GM18873 (cell line): ENCODE data around the gene CHN2.

Experiments used
- ATAC-seq: cut with Tn5 transposase; IDR thresholded peaks from one replicate; pipeline ENCODE4 v1.9.1; 2021; ENCODE audit warnings: mild to moderate bottlenecking, moderate library complexity, moderate number of reproducible peaks; ENCODE audit not compliant: unreplicated experiment, low FRiP score

The CHN2 gene

DNA sequence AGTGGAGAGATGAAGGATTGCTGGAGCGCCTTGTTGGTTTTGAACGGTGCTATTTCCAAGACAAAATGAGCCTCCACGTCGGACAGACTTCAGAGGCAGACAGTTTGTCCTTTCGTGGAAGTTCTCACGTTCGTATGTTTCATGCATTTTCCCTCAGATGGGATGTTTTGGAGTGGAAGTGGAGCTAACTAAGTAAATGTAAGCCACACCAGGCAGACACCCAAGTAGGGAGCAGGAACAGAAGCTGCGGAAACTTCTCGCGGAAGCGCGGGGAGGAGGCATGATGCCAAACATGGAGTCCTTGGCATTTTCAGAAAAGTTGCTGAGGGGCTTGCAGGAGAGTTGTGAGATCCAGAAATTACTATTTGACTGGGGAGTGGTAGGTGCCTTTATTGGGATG is 223.5 kb downstream of the CHN2 start:
- no peak for ATAC-seq

DNA sequence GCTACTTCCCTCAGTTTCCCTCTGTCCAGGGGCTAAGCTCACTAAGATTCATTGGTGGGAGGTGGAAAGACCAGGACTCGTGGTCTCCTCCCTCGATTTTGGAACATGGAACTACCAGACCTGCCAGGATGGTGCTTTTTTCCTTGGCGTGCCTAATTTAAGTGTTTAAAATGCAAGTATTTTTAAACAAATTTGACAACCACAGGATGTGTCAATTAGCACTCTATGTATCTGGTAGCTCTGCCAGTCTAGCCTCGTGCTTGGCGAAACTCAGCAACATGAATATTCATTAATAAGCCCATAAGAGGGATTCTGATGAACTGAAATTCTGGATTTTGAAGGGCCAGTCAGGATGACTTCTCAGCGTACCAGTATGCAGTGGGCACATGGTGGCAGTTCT is 224.1 kb downstream of the CHN2 start:
- ATAC-seq, result no peak

DNA sequence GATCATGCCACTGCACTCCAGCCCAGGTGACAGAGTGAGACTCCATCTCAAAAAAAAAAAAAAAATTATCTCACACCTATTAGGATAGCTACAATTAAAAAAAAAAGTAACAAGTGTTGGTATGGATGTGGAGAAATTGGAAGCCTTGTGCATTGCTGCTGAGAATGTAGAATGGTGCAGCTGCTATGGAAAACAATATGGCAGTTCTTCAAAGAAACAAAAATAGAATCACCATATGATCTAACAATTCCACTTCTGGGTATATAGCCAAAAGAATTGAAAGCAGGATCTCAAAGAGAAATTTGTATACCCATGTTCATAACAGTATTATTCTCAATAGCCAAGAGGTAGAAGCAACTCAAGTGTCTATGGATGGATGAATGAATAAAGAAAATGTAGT is 225.4 kb downstream of the CHN2 start:
- ATAC-seq, result no peak

DNA sequence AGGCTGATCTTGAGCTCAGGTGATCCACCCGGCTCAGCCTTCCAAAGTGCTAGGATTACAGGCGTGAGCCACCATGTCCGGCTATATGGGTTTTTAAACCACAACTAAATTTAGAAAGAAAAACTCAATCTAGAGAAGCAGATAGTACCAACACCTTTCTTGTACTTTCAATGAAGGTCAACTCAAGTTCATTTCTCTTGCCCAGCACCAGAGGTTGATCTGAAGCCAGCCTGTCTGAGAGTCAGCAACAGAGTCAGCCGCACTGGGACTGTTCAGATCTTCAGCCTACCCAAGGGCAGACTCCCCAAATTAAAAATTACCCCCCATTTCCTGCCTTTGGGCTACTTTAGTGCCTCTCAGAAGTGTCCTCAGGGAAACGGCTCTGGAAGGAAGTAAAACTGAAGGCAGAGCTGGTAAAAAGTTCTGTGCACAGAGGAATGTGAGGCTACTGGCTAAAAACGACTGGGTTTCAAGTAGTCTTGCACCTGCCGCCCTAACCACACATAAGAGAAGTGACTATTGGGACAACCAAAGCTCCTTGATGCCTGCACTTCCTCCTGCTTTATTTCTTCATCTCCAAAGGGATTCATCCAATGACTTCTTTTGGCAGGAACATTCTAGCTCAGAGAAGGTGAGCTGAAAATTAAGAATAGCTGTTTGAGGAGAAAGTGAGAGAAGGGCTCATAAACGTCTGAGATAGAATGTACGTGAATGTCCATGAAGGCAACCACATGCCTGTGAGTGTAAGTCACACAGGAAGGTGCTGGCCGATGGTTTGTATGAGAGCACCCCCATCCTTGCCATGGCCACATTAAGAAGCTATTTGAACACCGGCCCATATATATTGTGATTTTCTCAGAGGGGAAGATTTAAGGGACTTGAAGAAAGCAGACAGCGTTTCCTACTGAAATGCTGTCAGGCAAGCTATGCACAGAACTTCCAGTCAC is 226.7 kb downstream of the CHN2 start:
- no peak for ATAC-seq

DNA sequence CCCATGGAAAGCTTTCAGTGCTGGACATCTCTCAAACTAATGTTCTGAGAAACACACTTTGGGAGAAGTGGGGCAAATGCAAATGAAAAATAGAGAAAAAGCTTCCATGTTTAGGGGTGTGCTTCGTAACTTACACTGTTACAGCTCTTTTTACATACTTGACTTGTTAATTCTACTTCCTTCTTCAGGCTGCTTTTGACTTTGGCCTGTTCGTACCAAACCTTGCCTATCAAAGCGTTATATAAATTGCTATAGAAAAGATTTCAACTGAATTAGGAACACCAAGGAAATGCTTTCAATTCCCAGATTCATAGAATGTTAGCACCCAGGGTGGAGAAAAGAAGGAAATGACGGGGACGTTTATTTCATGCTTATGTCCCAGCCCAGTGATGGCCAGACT is 228.3 kb downstream of the CHN2 start:
- ATAC-seq, result no peak

- ATAC-seq, result no peak
Observed at GRCh38 chr7:29424295-29424983, 229.9 kb downstream of the CHN2 start.

GRCh38 chr7:29424984-29425309 is 230.4 kb downstream of the CHN2 start:
- no peak for ATAC-seq

DNA sequence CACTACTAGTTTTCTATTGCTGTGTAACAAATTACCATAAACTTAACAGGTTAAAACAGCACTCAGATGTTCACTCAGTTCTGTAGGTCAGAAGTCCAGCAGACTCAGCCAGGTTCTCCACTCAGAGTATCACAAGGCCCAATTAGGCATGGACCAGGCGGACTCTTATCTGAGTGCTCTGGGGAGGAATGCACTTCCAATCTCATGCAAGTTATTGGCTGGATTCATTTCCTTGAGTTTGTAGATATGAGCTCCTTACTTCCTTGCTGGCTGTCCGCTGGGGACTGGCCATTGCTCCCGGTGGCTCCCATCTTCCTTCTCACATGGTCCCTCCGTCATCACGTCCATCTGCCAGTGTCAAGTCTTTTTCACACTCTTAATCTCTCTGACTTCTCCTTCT is 232.0 kb downstream of the CHN2 start:
- no peak for ATAC-seq

DNA sequence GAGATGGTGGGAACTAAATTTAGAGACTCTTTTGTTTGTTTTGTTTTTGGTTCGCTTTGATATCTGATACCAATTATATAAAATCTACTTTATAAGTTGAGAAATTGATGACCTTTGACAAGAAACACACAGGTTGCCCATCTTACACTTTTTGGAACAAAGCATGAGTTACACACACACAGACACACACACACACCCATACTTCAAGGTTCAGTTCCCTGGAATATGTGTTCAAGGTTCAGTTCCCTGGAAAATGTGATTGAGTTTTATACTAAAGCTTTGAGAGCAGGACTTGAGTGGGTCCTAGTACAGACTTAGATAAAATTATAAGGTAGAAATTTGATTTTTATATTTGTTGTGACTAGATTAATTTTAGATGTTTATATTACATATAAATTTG is 234.8 kb downstream of the CHN2 start:
- ATAC-seq, result no peak

- ATAC-seq, result no peak
Observed at GRCh38 chr7:29430279-29430949, 235.8 kb downstream of the CHN2 start.

GRCh38 chr7:29431686-29432085 is 237.1 kb downstream of the CHN2 start:
- no peak for ATAC-seq

DNA sequence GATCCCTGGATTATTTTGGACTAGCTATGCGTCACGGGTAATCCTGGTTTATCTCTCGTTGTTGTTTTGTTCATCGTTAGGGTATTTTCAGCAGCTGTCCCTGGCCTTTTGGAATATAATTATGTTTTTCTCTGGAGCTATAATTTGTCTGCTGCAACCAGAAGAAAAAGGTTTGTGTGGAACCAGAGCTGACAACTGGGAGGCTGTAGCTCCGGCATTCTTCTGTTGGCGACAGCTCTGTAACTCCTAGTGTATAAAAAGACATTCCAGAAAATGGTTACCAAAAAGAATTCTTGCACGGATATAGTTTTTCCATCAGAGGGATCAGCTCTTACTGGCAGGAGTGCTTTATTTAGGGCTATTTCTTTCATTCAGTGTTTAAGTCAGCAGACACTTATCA is 238.1 kb downstream of the CHN2 start:
- no peak for ATAC-seq

GRCh38 chr7:29434380-29434768 is 239.8 kb downstream of the CHN2 start:
- no peak for ATAC-seq

DNA sequence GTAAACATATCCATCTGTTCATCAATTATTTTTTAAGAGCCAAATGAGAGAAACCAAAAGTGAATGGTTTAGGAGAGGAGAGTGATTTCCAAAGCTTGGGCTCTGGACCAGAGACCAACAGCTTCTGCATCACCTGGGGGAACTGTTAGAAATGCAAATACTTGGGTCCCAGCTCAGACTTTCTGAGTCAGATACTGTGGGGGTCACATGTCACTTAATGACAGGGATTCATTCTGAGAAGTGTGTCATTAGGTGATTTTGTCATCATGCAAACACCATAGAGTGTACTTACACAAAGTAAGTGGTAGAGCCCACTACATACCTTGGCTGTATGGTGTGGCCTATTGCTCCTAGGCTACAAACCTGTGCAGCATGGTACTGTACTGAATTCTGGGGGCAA is 240.6 kb downstream of the CHN2 start:
- ATAC-seq, result no peak

- ATAC-seq, result no peak
Observed at GRCh38 chr7:29435902-29436301, 241.3 kb downstream of the CHN2 start.

- ATAC-seq, result no peak
Observed at GRCh38 chr7:29442146-29442545, 247.6 kb downstream of the CHN2 start.

DNA sequence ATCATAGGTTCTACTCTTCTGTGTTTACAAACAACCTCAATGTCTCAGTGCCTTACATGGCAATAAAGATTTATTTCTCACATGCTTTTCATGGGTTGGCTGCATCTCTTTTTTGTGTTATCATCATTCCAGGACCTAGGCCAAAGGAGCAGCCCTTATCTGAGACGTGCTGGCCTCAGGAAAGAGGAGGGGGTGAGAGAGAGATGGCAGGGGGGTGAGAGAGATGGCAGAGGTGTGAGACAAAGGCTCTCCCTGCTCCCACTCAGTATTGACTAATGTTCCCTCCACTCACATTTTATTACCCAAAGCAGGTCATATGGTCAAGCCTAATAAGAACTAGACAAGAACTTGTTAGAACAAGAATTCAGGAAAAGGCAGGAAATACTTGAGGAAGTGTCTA is 249.0 kb downstream of the CHN2 start:
- ATAC-seq, result no peak

GRCh38 chr7:29444267-29444666 is 249.7 kb downstream of the CHN2 start:
- no peak for ATAC-seq

GRCh38 chr7:29445736-29446135 is 251.2 kb downstream of the CHN2 start:
- no peak for ATAC-seq

GRCh38 chr7:29447828-29448227 is 253.3 kb downstream of the CHN2 start:
- no peak for ATAC-seq

DNA sequence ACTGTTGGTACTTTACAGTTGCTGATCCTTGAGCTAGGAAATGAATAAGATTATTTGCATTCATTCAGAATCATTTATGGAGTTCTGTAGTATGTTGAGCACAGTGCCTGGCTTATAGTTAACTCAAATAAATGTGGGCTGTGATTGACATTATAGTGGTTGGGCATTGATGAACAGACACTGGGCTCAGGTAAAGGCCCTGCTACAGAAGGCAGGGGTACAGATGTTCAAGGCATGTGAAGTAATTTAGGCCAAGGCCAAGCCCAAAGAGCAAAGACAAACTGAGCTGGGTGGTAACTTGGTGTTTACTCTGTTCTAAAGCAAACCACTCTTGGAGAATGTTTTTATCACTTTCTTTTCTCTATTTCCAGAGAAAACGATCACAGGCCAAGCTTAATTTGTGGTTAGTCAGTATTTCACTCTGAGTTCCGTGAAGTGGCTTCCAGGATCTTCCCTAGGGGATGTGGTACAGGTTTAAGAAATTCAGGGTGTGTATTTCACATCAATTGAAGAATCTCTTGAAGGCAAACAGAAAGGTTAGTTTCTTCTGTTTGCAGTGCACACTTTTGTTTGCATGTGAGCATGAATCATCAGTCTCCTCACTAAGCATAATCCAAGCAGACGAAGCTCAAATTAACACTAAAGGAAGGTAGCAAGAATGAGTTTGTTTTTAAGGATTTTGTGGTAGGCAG is 255.1 kb downstream of the CHN2 start:
- ATAC-seq, result no peak
